T1000 (cell line): ENCODE results near the gene ZSCAN9.

Experiments used
- DNase-seq: peaks from one replicate; lab custom pipeline; 2025; ENCODE audit warnings: mixed read lengths; lab: John Stamatoyannopoulos, UW

ZSCAN9 gene

DNA sequence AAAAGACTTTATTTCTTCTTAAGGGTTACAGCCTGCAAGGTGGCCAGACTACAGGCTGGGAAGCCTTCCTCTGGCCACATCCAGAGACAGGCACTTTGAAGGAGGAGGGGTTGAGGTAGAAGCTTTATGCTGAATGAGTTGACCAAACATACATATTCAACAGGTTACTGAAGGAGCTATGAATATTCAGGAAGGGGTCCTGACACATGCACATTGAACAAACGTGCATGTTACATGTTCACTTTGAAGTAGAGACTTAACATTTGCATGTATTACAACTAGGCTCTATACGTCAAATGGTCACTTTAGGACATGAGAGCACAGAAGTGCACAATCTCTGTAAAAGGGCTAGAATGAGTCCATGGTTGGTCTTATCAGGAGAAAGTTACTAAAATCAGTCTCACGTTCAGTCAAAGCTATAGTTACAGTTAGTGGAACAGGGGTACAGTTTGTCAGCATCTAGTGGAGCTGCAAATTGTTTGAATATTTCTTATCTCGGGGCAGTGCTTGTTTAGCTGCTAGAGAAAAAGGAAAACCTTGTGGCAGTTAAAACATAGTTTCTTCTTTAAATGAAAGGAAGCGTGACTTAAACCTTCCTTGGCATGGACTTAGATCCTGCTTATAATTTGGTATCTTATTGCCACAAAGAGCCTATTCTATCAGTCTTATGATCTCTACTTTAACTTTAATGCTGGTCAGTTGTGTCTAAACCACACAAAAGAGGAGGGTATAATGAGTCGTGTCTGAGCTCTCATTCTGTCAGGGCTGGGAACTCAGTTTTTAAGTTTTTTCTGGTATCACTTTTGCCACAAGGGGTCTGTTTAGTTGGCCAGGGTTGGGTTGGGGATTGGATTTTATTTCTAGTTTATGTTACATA, 4.6 kb upstream of the ZSCAN9 start:
- no peak for DNase-seq

DNA sequence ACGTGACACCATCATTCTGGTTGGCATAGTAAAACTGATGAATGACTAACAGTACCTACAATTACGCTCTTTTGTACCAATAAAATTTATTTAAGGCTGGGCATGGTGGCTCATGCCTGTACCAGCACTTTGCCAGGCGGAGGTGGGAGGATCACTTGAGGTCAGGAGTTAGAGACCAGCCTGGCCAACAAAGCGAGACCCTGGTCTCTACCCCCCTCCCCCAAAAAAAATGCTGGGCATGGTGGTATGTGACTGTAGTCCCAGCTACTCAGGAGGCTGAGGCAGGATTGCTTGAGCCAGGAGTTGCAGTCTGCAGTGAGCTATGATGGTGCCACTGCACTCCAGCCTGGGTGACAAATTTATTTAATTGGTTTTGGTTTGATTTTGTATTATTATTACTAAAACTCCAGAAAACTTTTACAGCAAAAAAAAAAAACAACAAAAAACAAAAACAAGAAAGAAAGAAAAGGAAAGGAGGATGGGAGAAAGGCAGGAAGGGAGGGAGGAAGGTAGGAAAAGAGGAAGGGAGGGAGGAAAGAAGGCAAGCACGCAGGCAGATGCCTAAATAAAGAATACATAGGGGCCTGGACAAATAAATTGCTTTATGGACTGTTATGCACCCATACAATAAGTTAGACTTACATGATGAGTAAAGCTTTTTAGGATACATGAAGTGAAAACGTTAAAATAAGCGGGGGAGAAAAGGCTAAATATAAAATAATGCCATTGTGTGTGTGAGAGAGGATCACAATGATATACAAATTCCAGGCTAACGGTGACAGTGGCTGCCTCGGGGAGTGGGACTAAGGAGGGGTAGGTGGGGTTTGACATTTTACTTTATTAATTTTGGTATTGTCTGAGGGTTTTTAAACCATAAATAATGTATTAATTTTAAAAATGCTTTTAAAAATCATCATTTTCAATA, 682 bp upstream of the ZSCAN9 start:
- DNase-seq = no peak

DNA sequence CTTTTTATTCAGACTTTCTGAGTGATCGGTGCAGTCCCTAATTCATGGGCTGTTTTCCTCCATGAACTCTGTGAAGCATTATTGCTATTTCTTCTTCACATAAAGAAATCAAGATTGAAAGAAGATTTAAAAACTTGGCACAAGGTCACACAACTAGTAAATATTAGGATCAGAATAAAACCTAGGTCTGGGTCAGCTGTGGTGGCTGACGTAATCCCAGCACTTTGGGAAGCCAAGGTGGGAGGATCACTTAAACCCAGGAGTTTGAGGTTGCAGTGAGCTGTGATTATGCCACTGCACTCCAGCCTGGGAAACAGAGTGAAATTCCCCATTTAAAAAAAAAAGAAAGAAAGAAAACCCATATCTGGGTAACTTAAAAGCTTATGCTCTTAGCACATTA, 1.4 kb downstream of the ZSCAN9 start:
- DNase-seq = no peak

DNA sequence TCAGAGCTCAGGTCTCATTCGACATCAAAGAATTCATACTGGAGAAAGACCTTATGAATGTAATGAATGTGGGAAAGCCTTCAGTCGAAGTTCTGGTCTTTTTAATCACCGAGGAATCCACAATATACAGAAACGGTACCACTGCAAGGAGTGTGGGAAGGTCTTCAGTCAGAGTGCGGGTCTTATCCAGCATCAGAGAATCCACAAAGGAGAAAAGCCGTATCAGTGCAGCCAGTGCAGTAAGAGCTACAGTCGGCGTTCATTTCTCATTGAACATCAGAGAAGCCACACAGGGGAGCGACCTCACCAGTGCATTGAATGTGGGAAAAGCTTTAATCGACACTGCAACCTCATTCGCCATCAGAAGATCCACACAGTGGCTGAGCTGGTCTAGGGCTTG, 7.7 kb downstream of the ZSCAN9 start:
- no peak for DNase-seq

DNA sequence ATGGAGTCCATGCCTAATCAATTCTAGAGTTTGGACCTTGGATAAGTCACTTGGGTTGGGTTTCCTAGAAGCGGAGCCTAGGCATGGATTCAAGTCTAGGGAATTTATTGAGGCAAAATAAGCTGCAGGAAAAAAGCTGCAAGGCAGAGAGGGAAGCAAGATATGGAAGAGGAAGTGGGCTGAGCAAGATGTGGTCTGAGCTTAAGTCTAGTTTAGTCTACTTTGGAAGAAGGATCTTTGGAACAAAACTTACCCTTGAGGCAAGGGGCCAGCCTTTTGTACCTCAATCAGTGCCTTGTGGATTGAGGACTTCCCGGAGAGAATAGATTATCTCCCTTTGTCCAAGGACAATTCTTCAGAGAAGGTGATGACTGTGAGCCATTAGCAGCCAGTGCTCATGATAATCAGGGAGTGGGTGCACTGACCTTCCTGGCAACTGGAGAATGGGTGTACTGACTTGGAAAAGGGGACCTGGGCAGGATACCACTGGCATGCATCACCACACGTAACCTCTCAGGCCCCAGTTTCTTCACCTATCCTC, 10.9 kb downstream of the ZSCAN9 start:
- DNase-seq = no peak

DNA sequence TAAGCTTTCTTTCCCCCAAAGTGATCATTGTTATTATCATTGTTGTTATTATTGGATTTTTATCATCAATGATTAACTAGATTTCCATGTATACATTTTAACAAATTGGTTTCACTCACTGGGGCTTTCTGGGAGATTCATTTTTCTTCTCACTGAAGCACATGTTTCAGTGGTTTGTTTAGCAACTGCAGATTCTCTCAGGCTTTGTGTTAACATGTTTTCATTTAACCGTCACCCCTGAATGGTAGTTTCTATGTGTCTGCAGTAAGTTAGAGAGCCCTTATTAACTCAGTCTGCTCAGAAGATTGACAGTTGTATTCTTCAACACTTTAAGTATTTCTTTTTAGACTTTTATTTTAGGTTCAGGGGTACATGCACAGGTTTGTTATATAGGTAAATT, 14.6 kb downstream of the ZSCAN9 start:
- no peak for DNase-seq

DNA sequence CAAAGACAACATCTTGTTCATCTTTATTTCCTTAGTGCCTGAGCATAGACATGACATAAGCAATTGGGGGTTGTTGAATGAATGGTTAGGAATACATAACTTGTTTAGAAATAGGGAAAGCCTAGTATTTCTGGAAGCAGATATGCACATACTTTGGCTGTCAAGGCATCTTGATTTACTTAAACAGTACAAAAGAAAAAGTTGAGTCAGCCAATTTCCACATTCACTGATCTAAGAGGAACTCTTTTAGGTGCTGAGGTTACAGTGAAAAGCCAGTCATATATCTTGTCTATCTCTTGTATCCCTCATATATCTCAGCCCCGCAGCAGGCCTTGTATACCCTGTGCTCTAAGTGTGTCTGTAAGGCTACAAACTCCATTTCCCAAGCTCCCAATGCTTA, 15.4 kb downstream of the ZSCAN9 start:
- no peak for DNase-seq

DNA sequence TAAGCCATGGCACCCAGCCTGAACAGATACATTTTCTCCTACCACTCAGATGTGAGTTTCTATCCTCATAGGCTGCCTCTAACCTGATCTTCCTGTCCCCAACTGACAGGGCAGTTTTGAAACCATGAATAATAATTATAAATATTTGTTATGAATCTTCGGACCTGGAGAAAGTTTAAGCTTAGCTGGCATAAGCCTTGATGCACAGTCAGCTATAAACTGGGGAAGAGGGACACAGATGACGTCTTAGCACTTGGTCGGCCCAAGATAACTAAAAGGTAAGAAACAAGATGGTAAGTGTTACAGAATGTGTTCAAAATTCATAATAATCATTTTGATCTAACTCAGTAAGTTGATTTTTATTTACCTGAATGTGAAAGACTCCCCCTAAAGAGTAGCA, 18.9 kb downstream of the ZSCAN9 start:
- no peak for DNase-seq

DNA sequence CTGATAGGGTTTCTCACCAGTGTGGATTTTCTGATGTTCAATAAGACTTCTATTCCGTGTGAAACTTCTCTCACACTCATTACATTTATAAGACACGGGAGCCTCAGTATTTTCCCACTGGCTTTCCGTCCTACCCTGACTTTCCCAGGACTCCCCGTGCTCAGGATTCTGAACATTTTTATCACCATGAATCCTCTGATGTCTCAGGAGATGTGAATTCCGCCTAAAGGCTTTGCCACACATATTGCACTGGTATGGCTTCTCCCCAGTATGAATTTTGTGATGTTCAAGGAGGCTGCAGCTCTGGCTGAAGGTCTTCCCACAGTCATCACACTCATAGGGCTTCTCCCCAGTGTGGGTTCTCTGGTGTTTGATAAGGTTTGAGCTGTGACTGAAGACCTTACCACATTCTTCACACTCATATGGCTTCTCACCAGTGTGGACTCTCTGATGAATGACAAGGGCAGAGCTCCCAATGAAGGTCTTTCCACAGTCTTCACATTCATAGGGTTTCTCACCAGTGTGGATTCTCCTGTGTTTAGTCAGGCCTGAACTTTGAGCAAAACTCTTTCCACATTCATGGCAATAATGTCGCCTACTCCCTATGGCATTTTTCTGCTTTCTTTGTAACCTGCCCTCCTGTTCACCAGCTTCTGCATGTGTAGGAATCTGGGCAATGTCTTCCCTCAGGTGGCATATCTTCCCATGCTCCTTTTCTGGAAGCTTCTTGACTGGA, 20.3 kb downstream of the ZSCAN9 start:
- DNase-seq = no peak

DNA sequence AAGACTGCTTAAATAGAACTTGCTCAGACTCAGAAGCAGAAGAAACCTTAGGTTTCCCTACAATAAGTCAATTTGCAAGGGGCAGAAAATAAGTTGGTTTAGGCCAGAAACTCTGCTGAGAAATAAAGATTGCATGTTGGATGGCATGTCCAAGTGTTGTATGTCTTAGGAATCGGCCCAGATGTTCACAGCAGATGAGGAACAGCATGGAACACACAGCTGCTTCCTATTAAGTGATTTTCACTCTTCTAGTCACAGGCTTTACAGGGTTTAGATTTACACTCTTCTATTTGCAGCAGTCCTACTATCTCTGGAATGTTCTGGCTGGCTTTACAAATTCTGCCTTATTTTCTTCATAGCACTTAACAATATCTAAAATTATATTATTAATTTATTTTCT, 23.8 kb downstream of the ZSCAN9 start:
- DNase-seq = no peak

DNA sequence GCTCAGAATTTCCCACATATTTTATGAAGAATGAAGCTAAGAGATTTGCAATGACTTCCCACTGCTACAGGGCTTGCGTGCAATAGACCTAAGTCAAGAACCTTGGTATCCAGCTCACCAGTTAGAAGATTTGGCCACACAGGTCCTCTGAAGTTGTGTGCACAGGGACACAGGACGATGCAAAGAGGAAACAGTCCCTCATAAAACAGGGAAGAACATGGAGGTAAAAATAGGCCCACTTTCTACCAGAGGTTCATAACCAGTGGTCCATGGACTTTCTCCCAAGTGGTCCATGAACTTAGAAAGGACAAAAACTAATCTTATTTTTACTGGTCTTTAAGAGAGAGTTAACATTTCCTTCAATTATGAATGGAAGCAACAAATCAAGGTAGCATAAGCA, 25.7 kb downstream of the ZSCAN9 start:
- DNase-seq = no peak

DNA sequence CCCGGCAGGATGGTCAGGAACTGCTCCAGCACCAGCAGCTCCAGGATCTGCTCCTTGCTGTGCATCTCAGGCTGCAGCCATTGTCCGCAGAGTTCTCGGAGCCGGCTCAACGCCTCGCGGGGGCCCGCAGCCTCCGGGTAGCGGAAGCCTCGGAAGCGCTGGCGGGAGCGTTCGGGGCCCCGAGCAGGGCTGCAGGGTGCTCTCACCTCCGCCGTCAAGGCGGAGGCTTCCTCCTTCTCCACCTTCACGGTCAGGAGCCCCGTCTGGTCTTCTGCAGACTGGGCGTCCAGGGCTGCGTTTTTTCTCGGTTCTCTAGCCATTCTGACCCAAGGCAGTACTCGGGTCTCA, 26.6 kb downstream of the ZSCAN9 start:
- DNase-seq = no peak

DNA sequence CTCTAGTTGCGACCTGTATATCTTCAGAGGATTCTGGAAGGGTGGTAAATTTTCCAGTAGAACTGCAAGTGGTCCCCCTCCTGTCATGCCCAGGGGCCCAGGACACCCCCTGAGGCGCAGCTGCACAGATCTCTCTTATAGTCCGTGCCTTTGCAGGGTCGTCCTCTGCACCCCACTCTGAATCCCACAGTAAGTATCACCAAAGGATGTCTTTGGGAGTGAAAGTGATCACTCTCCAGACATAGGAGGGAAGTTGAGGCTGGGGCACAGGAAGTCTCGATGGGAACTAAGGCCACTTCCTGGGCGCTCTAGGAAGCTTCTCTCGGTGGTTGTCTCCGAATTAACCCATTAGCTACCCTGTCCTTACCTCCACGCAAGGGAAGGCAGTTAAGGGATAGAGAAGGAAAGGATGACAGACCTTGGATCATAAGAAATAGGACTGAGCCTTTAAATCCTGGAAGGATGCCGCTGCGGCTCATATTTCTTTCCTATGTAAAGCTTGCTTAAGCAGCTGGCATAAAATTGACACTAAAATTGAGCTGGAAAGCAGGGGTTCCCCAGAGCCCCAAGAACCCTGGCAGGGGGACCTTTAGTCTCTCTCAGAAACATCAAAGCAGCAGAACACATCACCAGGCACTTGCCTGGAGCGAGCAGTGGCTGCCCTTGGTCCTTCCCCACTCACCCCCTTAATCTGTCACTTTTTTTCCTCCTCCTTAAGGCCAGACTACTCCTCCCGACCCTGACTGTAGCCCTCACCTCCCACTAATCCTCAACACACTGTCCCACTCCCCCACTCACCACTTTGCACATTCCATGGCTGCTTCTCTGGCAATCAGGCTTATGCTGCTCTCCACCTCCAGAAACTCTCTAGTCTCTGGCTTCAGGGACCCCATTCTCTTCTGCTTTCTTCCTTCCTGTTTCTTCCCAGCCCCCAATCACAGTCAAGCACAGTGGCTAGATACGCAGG, 27.2 kb downstream of the ZSCAN9 start, which contains the start of gene ZKSCAN4:
Gene ZKSCAN4, minus strand, starts transcription at position 261 of the 967 bp plus-strand sequence. CDS start 289 bp downstream, outside the sequence.
- peak; percentile 78 for DNase-seq

DNA sequence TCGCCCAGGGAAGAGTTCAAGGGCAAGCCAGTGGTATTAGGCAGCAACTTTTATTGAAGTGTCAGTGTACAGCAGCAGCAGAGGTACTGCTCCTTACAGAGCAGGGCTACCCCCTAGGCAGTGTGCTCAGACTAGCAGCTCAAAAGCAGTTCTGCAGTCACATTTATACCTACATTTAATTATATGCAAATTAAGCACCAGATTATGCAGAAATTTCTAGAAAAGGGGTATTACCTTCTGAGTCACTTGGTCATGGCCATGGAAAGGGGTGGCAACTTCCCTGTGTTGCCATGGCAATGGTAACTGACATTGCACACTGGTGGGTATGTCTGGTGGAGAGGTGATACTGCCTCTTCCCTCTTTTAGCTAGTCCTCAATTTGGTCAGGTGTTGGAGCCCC, 29.0 kb downstream of the ZSCAN9 start:
- DNase-seq = no peak

DNA sequence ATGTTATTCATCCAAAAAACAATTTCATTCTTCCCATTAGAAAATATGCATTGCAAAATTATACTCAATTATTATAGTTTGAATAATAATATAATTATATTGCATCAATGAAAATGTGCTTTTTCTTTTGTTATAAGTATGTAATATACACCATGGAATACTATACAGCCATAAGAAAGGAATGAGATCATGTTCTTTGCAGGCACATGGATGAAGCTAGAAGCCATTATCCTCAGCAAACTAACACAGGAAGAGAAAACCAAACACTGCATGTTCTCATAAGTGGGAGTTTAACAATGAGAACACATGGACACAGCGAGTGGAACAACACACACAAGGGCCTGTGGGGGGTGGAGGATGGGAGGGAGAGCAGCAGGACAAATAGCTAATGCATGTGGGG, 32.0 kb downstream of the ZSCAN9 start:
- no peak for DNase-seq

DNA sequence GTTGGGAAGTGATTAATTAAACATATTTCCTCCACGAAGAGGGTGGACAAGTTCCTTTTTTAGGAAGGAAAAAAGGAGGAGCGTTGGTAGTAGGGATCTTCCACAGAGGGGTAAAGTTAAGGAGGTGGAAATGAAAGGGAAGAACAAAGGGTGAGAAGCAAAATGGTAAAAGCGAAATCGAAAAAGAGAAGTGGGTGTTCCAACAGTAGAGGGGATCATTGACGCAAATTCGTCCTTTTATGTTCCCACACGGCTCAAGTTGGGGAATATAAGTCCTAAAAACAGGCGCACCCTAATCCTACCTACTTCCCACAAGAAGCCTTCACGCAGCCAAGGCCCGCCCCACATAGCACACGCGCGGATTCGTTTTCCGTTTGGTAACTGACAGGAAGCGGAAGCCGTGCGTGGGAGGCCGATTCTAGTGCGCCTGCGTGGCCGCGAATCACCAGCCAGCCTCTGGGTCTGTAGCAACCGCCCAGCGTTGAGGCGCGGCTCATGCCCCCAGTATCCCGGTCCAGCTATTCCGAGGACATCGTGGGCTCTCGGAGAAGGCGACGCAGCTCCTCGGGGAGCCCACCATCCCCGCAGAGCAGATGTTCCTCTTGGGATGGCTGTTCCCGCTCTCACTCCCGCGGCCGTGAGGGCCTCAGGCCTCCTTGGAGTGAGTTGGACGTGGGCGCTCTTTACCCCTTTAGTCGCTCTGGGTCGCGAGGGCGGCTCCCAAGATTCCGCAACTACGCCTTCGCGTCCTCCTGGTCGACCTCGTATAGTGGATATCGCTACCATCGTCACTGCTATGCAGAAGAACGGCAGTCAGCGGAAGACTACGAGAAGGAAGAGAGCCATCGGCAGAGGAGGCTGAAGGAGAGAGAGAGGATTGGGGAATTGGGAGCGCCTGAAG, 34.1 kb downstream of the ZSCAN9 start, which contains the start of gene NKAPL:
Gene NKAPL, plus strand, starts transcription at position 421 of the 901 bp plus-strand sequence. Its CDS starts 75 bp downstream, at position 496.
- DNase-seq = no peak

DNA sequence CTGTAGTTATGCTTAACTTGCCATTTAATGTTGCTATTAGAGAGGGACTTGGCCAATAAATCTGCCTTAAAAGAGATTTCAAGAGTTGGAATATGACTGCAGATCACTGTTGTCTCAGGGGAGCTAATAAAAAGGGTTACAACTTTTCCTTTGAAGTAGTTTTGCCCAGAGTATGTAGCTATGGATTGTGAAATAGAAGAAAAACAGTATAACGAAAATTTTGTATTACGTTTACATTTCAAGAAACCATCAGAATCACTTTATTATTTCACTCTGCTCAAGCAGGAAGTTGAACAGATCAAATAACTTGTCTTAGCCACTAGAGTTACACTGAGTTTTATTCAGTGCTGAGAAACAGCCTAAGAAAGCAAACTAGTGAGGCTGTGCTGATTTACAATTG, 38.8 kb downstream of the ZSCAN9 start:
- no peak for DNase-seq

DNA sequence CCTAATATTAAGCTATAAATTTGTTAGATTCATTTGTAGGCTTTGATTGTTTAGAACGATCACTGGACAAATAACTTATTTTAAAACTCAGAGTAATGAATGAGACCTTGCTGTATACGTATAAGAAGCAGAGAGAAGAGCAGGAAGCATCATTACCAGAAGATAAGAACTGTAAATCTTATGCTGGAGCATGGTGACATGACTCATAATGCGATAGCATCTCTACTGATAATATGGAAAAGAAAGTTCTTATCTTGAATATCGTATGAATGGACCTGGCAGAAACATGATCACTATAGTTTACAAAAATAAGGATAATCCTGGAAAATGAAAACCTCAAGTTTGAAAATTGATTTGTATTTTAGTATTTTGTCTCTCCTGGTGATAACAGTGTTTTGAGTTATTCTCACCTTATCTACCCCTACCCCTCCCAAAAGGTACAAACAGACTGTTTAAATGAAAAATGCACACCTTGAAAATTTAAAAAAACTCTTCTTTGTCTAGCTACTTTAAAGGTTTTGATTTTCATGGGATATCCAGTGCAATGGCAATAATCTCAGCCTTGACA, 39.8 kb downstream of the ZSCAN9 start:
- no peak for DNase-seq

DNA sequence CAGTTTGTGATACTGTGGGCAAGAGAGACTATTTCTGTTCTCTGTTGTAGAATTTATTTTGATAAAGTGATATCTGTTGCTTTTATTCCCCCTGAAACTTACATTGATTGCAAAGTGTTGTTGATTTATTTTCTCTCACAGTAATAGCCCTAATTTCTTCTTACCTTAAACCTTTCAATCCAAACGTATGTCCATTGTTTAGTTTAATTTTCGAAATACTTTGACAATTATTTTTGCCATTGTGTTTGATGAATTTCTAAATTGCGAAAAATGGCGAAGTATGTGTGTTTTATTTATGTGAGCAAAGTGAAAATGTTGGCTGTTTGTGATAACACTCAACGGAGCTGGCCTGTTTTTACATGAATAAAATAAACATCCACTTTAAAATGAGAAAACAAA, 41.5 kb downstream of the ZSCAN9 start:
- DNase-seq = no peak
